ELR (cell line): ENCODE results near the gene CHERP.
A peak's percentile ranks its signal among the peaks of the same experiment; 100 is the strongest.
"Not testable (repeated sequence)": the region's sequence is repeated elsewhere in the genome, so short reads cannot be mapped to it uniquely, and the experiment has no call there.

Experiments used
- DNase-seq: peaks from one replicate; pipeline ENCODE4 v3.0.0-alpha.2; 2015; ENCODE audit warnings: low read depth

Gene CHERP

GRCh38 chr19:16520074-16520973 lies 21.9 kb downstream of the CHERP start:
- no peak for DNase-seq

DNA sequence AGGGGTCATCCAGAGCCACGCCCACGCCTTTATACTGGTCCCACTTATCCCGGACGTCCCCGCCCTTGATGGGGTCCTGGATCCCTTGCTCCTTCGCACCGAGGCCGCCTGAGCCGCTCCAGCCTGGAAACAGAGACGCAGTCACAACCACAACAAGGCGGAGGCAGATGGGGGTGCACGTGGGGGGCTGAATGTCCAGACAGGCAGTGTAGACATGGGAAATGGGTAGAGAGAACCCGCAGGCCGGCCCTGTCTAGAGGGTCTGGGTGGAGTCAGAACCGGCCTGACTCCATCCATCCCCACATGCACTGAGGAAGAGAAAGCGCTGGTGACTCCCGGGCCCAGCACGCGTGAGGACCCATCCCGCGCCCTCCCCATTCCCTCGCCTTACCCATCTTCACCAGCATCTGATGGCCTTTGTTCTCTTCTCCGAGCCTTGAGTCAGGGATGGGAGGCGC lies 23.0 kb downstream of the CHERP start:
- DNase-seq, result no peak

- DNase-seq, result no peak
These were observed 23.6 kb downstream of the CHERP start for GRCh38 chr19:16518483-16519229.

DNA sequence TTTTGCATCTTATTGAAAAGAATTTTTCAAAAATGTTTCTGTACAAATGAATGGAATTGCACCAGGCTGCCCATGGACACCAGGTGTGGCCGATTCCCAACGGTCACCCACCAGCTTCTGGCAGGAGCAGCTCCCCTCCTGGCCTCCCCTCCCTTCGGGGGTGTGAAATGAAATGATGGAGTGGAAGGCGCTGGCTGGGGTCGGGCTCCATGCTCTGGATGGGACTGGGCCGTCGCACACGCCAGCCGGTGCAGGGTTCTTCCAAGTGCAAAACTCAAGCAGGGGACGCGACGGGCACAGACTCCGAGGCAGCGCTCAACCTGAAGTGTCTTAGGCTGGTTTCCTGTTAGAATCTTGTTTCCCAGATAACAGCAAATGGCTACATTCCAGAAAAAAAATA lies 24.2 kb downstream of the CHERP start:
- DNase-seq, result no peak

GRCh38 chr19:16516923-16517610 lies 25.2 kb downstream of the CHERP start:
- no peak for DNase-seq

DNA sequence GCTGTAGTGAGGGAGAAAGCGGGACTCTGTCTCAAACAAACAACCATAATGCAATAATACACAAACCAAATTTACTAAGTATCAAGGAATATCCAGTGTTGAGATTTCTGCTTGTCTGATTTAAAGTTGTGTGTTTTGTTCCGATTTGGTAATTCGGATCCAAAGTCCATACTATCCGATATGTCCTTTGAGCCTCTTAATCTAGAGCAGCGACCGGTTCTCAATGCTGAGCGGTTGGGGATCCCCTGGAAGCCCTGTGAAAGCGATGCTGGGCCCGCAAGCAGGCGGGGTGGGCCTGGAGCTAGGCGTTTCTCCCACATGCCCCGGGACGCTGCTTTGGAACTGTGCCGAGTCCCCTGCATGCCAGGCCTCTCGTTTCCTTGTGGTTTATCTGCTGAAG lies 25.9 kb downstream of the CHERP start:
- DNase-seq, result no peak

- no peak for DNase-seq
These were observed 27.7 kb downstream of the CHERP start for GRCh38 chr19:16514383-16515019.

DNA sequence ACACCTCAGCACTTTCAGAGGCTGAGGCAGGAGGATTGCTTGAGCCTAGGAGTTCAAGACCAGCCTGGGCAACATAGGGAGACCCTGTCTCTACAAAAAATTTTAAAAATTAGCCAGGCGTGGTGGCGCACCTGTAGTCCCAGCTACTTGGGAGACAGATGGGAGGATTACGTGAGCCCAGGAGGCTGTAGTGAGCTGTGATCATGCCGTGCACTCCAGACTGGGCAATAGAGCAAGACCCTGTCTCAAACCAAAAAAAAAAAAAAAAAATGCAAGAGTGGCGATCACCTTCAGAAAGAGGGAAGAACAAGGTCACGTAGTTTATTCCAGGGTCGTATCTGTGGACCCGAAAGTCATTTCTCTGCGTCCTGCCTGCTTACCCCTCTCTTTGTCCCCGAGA lies 29.6 kb downstream of the CHERP start:
- not testable (repeated sequence) for DNase-seq

- no peak for DNase-seq
These were observed 32.8 kb downstream of the CHERP start for GRCh38 chr19:16509141-16510061.

- no peak for DNase-seq
These were observed 33.7 kb downstream of the CHERP start for GRCh38 chr19:16508546-16508945.

DNA sequence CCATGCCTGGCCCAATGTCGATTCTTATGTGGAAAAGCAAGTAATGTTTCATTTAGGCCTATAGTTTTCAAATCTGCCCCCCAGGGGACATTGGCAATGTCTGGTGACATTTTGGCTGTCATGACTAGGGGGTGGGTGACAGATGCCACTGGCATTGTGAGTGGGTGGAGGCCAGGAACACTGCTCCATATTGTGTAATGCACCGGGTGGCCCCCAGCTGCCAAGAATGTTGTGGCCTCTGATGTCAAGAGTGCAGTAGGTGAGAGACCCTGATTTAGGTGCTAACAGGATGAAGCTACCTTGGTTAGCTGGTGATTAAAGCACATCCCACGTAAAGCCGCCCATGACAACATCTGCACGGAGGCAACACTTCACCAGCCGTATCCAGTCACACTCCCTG lies 35.3 kb downstream of the CHERP start:
- no peak for DNase-seq

- not testable (repeated sequence) for DNase-seq
These were observed 36.1 kb downstream of the CHERP start for GRCh38 chr19:16506161-16506560.

DNA sequence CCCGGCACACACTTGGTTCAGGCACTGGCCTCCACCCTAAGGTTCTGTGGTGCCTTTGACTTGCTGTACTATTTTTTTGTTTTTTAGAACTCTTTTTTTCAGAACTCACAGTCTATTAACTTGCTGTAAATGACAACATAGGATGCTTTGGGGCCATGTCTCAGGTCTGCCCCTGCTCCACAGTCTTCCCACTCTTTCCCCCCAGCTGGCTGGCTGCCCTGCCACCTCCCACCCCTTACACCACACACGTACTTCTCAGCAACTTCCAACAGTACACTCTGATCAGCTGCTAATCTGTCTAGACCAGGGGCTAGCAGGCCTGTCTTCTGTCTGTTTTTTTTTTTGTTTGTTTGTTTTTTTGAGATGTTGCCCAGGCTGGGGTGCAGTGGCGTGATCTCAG lies 38.0 kb downstream of the CHERP start:
- DNase-seq, result no peak

DNA sequence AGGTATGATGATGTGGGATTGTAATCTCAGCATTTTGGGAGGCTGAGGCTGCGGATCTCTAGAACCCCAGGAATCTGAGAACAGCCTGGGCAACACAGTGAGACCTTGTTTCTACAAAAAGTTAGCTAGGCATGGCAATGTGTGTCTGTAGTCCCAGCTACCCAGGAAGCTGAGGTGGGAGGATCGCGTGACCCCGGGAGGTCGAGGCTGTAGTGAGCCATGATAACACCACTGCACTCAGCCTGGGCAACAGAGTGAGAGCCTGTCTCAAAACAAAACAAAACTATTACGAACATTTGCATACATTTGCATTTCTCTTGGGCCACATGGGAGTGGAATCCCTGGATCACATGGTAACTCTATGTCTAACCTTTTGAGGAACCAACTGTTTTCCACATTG lies 44.4 kb downstream of the CHERP start:
- no peak for DNase-seq

GRCh38 chr19:16497042-16497441 lies 45.2 kb downstream of the CHERP start:
- no peak for DNase-seq

GRCh38 chr19:16496613-16496983 lies 45.6 kb downstream of the CHERP start:
- DNase-seq, result peak; percentile 73

DNA sequence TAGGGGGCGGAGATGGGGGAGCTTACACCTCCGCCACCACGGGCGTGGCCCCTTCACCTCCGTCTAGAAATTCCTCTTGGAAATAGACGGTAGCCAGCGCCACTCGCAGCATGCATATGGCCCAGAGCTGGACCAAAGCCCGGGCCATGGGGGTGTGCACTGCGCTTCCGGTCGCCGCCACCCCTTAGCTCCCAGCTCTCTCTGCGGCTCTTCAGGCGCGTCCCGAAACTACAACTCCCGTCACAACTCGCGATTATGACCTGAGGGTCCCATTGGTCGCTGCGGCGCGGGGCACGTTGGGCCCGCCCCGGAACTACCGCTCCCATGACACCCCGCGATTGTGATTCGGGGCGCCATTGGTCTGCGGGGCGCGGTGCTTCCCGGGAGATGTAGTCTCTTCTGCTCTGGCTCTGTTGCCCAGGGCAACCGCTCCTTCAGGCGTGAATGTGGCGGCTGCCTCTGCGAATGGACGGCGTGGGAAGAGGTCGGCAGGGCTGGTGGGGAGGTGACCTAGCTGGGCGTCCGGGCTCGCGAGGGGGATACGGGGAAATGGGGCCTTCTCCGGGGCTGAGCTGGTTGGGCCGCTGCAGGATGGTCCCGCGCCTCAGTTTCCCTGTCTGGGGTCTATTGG lies 46.1 kb downstream of the CHERP start, which contains the start of the genes C19orf44 and CALR3:
C19orf44 (plus strand) TSS at position 413 of the 631 bp plus-strand sequence. CDS start 4,399 bp downstream, outside the sequence.
CALR3 (minus strand) TSS at position 186 of the 631 bp plus-strand sequence; CDS start at position 148, 38 bp downstream.
- DNase-seq, result peak; percentile 99

DNA sequence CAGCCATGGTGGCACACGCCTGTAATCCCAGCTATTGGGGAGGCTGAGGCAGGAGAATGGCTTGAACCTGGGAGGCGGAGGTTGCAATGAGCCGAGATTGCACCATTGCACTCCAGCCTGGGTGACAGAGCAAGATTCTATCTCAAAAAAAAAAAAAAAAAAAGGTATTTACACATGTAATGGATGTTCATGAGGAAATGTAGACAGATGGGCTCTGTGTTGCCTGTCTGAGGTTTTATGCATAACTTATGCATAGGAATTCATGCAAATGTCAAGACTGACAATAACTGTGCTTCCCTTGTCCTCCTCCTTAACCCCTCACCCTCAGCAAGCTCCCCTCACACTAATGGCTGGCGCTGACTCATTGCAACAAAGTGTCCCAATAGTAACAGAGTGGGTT lies 55.8 kb downstream of the CHERP start:
- not testable (repeated sequence) for DNase-seq

DNA sequence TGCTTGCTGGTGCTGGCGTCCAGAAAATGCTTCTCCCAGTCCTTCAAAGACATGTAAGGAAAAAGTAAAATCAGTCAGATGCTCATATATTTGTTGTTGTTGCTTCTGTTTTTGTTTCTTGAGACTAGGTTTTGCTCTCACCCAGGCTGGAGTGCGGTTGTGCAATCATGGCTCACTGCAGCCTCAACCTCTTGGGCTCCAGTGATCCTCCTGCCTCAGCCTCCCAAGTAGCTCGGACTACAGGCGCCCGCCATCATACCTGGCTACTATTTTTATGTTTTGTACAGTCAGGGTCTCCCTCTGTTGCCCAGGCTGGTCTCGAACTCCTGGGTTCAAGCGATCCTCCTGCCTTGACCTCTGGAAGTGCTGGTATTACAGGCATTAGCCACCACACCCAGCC lies 59.5 kb downstream of the CHERP start:
- no peak for DNase-seq

DNA sequence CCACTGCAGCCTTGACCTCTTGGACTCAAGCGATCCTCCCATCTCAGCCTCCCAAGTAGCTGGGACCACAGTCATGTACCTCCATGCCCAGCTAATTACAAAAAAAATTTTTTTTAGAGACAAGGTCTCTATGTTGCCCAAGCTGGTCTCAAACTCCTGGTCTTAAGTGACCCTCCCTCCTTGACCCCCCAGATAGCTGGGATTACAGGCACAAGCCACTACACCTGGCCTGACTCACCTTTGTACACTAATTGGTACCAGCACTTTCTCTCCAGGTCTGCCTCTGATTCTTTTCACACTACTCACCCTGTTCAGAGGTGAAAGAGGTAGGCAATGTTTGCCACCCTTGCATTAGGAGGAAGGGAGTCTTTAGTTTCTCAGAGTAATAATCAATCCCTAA lies 64.9 kb downstream of the CHERP start:
- DNase-seq, result no peak
